Measurements from ENCODE around the gene FBXO33. TPM values are rescaled to one million over a fixed set of nuclear protein-coding genes. Genes with fewer than 3 reads are reported as not detected.

FBXO33 gene
- total RNA-seq, 6 donors from 2014 or later: 10.1 to 23.2 (median 14.3) TPM

DNA sequence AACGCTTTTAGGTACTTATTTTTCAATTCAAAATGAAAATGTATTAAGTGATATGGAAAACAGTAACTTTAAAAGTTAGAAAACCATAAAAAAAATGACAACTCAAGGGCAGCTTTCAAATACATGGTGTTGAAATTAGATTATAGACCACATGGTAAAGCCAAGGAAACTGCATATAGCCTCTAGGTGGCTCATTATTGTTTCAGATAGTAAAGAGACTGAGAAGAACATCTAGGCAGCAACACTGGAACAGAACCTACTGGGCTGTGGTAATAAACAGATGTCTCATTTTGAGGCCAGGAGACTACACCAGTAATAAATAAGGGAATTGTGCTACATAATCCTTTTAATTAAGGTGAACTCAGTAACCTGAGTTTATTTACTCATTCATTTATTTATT, 13.0 kb downstream of the FBXO33 start:
- Histone ChIP-seq H3K36me3 (no peaks in the 10 kb centered on the region), H3K4me3 (no peak overlapping the region), H3K4me1 (peaks cover 2 to 11% (median 4%) of the 10 kb centered on the region in 4 donors), H3K27me3 (no peaks in the 10 kb centered on the region), H3K9me3 (peaks cover 0 to 17% (median 7%) of the 10 kb centered on the region in 4 donors), H3K27ac (no peak overlapping the region)
- TF ChIP-seq POLR2AphosphoS5 (IDR thresholded peaks at IDR 0.05): no peak
- ATAC-seq (ENCODE audit: low FRiP score in 2 of 2): no peak
- WGBS, 2 donors: 96 to 100% methylated on average over 1 of the region's 1 CpG
- no peak for DNase-seq

DNA sequence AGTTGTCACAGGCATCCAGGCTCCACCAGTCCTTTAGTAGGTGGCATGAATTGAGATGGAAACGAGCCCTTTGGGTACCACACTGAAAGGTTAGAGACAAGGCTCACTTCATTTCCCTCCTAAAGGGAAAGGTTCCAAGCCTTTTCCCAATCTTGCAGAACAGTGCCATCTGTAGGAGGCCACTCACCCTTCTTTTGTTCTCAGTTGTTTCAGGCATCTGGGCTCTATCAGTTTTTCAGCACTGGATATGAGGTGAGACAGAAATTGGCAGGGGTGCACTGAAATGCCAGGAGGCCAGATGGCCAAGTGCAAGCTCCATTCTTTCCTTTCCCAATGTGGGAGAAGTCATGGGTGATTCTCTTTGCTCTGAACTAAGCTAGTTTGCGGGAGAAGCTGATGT, 15.2 kb downstream of the FBXO33 start:
- no peak overlapping the region for H3K4me3 ChIP-seq
- H3K27me3 ChIP-seq: no peaks in the 10 kb centered on the region
- no peak overlapping the region for H3K27ac ChIP-seq
- TF ChIP-seq POLR2AphosphoS5 (IDR thresholded peaks at IDR 0.05) (no peak), EP300 (IDR thresholded peaks at IDR 0.05) (no peak), POLR2A (IDR thresholded peaks at IDR 0.05) (no peak)
- TF ChIP-seq, protein P1, sequence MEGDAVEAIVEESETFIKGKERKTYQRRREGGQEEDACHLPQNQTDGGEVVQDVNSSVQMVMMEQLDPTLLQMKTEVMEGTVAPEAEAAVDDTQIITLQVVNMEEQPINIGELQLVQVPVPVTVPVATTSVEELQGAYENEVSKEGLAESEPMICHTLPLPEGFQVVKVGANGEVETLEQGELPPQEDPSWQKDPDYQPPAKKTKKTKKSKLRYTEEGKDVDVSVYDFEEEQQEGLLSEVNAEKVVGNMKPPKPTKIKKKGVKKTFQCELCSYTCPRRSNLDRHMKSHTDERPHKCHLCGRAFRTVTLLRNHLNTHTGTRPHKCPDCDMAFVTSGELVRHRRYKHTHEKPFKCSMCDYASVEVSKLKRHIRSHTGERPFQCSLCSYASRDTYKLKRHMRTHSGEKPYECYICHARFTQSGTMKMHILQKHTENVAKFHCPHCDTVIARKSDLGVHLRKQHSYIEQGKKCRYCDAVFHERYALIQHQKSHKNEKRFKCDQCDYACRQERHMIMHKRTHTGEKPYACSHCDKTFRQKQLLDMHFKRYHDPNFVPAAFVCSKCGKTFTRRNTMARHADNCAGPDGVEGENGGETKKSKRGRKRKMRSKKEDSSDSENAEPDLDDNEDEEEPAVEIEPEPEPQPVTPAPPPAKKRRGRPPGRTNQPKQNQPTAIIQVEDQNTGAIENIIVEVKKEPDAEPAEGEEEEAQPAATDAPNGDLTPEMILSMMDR (IDR thresholded peaks at IDR 0.05): no peak
- 95 to 97% methylated on average over 2 of the region's 2 CpGs for WGBS, 2 donors
- H3K36me3 ChIP-seq: no peaks in the 10 kb centered on the region
- no peak for ATAC-seq (ENCODE audit: low FRiP score in 2 of 2)
- no peaks in the 10 kb centered on the region for H3K4me1 ChIP-seq
- peaks cover 0 to 17% (median 7%) of the 10 kb centered on the region in 4 donors for H3K9me3 ChIP-seq
- no peak for DNase-seq

DNA sequence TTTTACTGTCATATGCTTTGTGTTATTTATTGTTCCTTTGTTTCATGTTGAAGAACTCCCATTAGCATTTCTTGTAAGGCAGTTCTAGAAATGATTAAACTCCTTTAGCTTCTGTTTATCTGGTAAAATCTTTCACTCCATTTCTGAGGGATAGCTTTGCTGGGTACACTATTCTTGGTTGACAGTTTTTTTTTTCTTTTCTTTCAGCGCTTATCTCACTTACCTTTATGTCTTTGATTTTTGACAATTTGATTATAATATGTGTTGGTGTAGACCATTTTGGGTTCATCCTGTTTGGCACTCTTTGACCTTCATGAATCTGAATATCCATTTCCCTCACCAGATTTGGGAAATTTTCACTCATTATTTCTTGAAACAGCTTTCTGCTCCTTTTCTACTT, 16.2 kb downstream of the FBXO33 start:
- Histone ChIP-seq H3K9me3 (peaks cover 0 to 17% (median 7%) of the 10 kb centered on the region in 4 donors), H3K27ac (no peak overlapping the region), H3K36me3 (no peaks in the 10 kb centered on the region), H3K27me3 (no peaks in the 10 kb centered on the region), H3K4me1 (no peaks in the 10 kb centered on the region), H3K4me3 (no peak overlapping the region)
- no peak for TF ChIP-seq POLR2AphosphoS5 (IDR thresholded peaks at IDR 0.05)
- TF ChIP-seq, protein P1 (IDR thresholded peaks at IDR 0.05): no peak
- no peak for TF ChIP-seq POLR2A (IDR thresholded peaks at IDR 0.05)
- no peak for TF ChIP-seq EP300 (IDR thresholded peaks at IDR 0.05)
- WGBS, 2 donors: 92 to 100% methylated on average over 1 of the region's 1 CpG
- ATAC-seq (ENCODE audit: low FRiP score in 2 of 2) (no peak), DNase-seq (no peak)

DNA sequence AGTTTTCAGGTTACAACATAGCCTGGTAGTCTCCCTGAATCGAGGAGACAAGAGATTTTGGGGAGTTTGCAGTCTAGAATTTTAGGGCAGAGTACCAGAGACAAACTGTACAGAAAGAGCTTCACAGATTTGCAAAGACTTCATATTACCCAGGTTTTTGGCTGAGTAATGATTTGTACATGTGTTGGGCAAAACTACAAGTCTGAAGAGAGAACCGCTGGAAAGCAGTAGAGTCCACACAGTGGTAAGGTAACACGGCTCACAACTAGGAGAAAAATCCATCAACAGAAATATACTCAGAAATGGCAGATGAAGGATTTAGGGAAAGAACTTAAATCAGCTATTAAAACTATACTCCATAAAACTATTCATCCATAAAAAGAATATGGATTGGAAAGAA, 25.7 kb downstream of the FBXO33 start:
- H3K36me3 ChIP-seq: peaks cover 0 to 2% (median under 1%) of the 10 kb centered on the region in 4 donors
- no peak overlapping the region for H3K27ac ChIP-seq
- WGBS, 2 donors: 76 to 80% methylated on average over 3 of the region's 3 CpGs
- TF ChIP-seq POLR2A (IDR thresholded peaks at IDR 0.05) (no peak), POLR2AphosphoS5 (IDR thresholded peaks at IDR 0.05) (no peak), EP300 (IDR thresholded peaks at IDR 0.05) (no peak)
- TF ChIP-seq, protein P1 (IDR thresholded peaks at IDR 0.05): no peak
- no peak overlapping the region for H3K4me3 ChIP-seq
- DNase-seq: no peak
- no peaks in the 10 kb centered on the region for H3K9me3 ChIP-seq
- no peak for ATAC-seq (ENCODE audit: low FRiP score in 2 of 2)
- H3K27me3 ChIP-seq: no peaks in the 10 kb centered on the region
- H3K4me1 ChIP-seq: no peaks in the 10 kb centered on the region

DNA sequence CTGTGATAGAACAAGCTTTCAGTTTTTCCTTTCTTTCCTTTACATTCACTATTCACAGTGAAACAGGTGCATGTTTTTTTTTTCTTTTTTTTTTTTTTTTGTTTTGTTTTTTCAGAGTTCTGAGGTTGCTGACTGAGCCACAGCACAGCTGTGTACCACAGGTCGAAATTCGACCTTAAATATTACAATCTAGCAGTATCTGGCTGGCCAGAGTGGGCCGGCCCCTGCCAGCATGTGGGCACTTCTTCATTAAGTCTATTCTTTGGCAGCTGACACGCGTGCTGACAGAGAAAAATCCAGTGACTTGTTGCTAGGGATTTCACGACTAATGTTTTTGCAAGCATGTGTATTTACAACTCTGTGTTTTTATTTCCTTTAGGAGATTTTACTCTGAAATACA, 33.9 kb downstream of the FBXO33 start:
- Histone ChIP-seq H3K9me3 (no peaks in the 10 kb centered on the region), H3K27me3 (no peaks in the 10 kb centered on the region), H3K4me3 (no peak overlapping the region), H3K27ac (no peak overlapping the region), H3K36me3 (peaks cover 12 to 62% (median 14%) of the 10 kb centered on the region in 4 donors), H3K4me1 (no peaks in the 10 kb centered on the region)
- WGBS, 2 donors: 90 to 94% methylated on average over 6 of the region's 6 CpGs
- TF ChIP-seq, protein P1 (IDR thresholded peaks at IDR 0.05): no peak
- TF ChIP-seq POLR2AphosphoS5 (IDR thresholded peaks at IDR 0.05) (no peak), EP300 (IDR thresholded peaks at IDR 0.05) (no peak), POLR2A (IDR thresholded peaks at IDR 0.05) (no peak)
- ATAC-seq (ENCODE audit: low FRiP score in 2 of 2): no peak
- no peak for DNase-seq
